ENCODE measurements around the gene C1QTNF4.
"Not testable (repeated sequence)": the region's sequence is repeated elsewhere in the genome, so short reads cannot be mapped to it uniquely, and the experiment has no call there.

Gene C1QTNF4

GRCh38 chr11:47565340-47566148 lies 28.7 kb downstream of the C1QTNF4 start, which contains the start of gene PTPMT1:
Gene PTPMT1, plus strand, starts transcription at chr11:47565599. Its CDS starts 24 bp downstream, at chr11:47565623.
- peak; percentile 18 to 50 (median 23) for DNase-seq (ENCODE audit: low read depth in 3 of 3)

DNA sequence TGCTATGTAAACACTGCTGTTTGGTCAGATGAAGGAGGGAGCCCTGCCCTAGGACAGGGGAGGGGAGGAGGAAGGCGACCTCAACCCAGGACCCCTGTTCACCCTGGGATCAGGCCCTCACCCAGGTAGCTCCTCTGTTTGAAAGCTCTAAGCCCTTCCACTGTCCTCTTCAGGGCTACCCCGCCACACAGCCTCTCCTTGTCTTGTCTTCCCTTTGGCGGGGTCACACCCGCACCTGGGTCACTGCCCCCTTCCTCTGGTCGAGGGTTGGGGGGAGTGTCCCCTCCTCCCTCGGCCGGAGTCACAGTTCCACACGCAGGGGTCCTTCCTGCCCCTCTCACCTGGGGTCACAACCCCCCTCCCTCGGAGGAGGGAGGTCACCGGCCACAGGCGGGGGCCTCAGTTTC lies 29.3 kb downstream of the C1QTNF4 start:
- DNase-seq (ENCODE audit: low read depth in 3 of 3), result no peak

GRCh38 chr11:47564366-47564765 lies 29.8 kb downstream of the C1QTNF4 start:
- DNase-seq (ENCODE audit: low read depth in 3 of 3), result not testable (repeated sequence)

DNA sequence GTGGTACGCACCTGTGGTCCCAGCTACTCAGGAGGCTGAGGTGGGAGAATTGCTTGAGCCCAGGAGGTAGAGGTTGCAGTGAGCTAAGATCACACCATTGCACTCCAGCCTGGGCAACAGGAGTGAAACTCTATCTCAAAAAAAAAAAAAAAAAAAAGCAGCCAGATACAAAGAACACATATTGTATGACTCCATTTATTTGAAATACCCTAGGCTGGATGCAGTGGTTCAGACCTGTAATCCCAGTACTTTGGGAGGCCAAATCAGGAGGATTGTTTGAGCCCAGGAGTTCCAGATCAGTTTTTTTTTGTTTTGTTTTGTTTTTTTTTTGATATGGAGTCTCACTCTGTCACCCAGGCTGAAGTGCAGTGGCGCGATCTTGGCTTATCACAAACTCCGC lies 31.8 kb downstream of the C1QTNF4 start:
- DNase-seq (ENCODE audit: low read depth in 3 of 3), result not testable (repeated sequence)

DNA sequence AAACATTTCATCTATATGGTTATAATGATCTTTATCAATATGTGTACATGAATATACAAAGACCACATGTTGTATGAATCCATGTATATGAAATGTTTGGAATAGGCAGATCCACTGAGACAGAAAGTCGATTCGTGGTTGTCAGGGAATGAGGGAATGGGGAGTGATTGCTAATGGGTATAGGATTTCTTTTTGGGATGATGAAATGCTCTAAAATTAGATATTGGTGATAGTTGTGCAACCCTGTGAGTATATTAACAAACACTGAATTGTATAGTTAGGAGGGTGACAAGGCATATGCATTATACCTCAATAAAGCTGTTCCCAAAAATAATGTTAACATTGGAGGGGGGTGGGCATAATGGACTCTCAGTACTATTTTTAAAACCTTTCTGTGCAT lies 33.8 kb downstream of the C1QTNF4 start:
- DNase-seq (ENCODE audit: low read depth in 3 of 3), result no peak

DNA sequence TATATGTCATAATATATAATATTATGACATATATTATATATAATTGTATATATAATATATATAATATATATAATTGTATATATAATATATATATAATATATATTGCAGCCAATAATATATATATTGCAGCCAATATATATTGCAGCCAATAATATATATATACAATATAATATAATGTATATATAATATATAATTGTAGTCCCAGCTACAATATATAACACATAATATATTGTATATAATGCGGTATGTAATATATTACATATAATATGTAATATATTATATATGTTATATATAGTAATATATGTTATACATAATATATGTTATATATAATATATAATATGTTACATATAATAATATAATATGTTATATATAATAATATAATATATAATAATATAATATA lies 35.5 kb downstream of the C1QTNF4 start:
- no peak for DNase-seq (ENCODE audit: low read depth in 3 of 3)

GRCh38 chr11:47557004-47557403 lies 37.2 kb downstream of the C1QTNF4 start:
- not testable (repeated sequence) for DNase-seq (ENCODE audit: low read depth in 3 of 3)

DNA sequence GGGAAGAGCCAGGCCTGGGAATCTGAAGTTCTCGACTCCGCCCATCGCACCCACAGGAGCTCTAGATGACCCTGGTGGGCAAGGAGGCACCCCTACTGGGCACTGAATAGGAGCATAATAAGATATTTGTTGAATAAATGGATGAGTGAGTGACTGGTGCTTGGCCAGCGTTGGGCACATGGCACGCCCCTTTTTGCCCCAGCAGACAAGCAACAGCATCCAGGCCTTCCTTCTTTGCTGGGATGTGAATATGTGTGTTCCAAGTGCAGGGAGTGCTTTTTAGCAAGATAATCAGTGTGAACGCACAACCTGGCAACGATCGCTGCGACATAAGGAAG lies 40.8 kb downstream of the C1QTNF4 start:
- DNase-seq (ENCODE audit: low read depth in 3 of 3), result no peak

DNA sequence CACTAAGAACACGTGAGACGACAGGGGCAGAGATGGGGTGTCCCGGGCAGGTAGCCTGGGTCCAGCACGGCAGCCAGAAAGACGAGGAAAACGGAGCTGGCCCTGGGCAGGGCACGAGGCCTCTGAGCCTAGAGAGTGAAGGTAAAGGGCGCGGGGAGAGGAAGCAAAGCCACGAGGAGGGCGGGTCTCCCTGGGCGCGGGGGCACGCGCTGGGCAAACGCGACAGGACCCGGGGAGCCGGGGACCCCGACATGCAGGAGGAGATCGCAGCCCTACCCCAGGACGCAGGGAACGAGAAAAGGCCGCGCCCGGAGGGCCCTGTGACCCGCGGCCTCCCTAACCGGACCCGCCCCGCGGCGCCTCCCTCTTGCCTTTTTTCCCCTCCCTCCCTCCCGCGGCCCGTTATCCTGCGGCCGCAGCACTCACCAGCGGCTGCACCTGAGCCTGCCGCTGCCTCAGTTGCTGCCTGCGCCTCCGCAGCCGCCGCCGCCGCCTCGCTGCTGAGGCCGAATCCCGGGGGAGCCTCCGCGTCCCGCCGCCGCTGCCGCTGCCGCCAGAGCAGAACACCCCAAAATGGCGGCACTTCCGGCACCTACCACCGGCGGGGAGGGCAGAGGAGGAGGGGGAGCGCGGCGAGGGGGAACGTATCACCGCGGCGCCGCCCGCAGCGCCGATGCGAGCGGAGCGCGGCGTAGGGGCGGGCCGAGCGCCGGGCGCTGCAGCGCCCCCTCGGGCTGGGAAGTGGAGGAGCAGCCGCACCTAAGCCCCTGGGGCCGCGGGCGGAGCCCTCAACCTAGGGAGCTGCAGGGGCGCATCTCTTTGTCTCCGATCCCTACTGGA lies 41.4 kb downstream of the C1QTNF4 start, which contains the start of gene CELF1:
TSS of gene CELF1 (minus strand) at position 567 of the 840 bp plus-strand sequence. CDS start 53,609 bp downstream, outside the sequence.
- peak; percentile 84 to 87 (median 86) for DNase-seq (ENCODE audit: low read depth in 3 of 3)

DNA sequence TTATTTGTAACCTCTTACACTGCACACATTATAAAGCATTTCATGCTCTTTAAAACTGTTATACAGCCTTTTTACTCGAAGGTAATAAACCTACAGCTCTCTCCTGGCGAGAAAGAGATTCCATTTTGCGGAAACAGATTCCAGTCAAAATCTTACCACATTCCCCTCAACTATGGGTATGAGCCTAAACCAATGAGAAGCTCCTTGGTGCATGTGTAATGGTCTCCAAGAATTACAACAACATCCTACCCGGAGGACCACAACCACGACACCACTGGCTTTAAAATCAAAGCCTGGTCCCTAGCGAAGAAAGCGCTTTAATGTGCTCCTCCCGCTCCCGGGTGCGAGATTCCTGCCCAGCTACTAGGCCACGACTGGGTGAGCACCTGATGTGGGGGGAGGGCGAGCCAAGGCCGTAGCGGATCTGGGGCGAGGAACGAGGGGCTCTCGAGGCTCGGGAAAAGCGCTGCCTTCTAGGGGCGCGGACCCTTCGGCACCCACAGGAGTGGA lies 42.1 kb downstream of the C1QTNF4 start:
- DNase-seq (ENCODE audit: low read depth in 3 of 3), result no peak

DNA sequence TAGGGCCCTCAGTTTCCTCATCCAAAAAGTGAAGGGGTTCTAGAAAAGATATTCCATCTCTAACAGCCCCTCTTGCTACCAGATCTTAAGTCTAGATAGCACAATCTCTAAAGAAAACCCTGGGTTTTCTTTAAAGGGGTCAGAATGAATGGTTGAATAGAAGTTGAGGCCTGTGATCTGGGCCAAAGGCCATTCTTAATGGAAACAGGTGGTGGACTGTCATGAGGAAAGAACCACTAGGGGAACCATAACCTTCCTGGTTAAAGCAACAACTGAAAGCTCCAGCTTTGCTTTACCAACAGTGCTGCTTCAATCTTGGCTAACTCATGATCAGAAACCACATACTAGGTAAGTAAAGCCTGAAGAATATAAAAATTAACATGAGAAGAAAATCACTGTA lies 43.1 kb downstream of the C1QTNF4 start:
- no peak for DNase-seq (ENCODE audit: low read depth in 3 of 3)

DNA sequence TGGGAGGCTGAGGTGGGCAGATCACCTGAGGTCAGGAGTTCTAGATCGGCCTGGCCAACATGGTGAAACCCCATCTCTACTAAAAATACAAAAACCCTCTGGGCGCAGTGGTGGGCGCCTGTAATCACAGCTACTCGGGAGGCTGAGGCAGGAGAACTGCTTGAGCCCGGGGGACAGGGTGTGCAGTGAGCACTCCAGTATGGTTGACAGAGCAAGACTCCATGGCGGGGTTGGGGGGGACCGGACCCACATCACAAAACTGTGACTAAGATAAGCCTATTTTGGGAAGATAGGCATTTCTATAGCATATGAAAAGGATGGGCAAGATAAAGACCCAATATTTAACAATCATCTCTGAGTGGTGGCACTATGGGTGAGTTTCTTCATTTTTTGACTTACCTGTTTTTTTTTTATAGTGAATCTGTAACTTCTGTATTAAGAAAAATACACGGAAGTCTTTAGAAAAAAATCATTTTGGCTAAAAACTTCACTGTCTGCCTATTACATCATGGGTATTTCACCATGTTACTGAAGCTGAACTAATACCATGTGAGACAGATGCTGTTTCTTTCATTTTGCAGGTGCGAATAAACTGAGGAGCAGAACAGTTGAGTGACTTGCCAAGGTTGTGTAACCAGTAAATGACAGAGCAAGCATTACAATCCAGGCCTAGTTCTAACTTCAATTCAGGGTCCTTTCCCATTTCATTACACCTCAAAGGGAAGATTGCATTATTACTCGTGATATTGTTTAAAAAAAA lies 43.7 kb downstream of the C1QTNF4 start:
- no peak for DNase-seq (ENCODE audit: low read depth in 3 of 3)

GRCh38 chr11:47546274-47546673 lies 47.9 kb downstream of the C1QTNF4 start:
- DNase-seq (ENCODE audit: low read depth in 3 of 3), result not testable (repeated sequence)

DNA sequence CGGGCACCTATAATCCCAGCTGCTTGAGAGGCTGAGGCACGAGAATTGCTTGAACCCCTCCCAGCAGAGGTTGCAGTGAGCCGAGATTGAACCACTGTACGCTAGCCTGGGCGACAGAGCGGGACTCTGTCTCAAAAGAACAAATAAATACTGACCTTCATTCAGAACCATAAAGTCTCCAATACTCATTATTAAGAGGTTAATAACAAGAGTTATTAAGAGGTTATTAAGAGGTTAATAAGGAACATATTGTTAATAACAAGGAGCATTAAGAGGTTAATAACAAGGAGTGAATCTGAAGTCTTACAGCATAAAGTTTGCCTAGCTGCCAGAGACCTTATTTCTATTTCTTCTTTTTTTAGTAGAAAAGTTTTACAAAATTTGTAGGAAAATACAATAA lies 48.9 kb downstream of the C1QTNF4 start:
- no peak for DNase-seq (ENCODE audit: low read depth in 3 of 3)

DNA sequence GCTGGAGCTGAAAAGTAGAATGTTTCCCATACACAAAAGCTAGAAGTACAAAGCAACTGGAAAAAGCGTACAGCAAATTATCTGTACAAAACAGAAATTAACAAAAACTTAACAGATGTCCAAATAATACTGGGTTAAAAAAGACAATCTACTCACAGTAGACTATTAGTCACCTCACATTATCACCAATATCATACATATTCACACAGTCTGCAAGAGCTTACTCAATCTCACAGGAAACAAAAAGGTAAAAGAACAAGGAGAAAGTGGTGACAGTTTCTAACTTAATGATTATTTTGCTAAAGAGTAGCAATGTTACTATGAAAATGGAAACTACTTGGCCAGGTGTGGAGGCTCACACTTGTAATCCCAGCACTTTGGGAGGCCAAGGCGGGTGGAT lies 53.1 kb downstream of the C1QTNF4 start:
- no peak for DNase-seq (ENCODE audit: low read depth in 3 of 3)

- DNase-seq (ENCODE audit: low read depth in 3 of 3), result no peak
Measured at GRCh38 chr11:47539681-47540039, 54.6 kb downstream of the C1QTNF4 start.

Data from stimulated activated CD4-positive, alpha-beta T cell treated with anti-CD3 and anti-CD28 coated beads, TNF-alpha, amount 100 ng/mL, for 4 hours (primary cell).